ENCODE results near the gene NEK4. TPM values are rescaled to one million over a fixed set of nuclear protein-coding genes. Genes with fewer than 3 reads are reported as not detected.

NEK4 gene
- total RNA-seq, 5 donors from 2014 or later (not counting 1 experiment from before 2014, with no cell fraction given): 14.1 to 23.9 (median 22.2) TPM

GRCh38 chr3:52710512-52710911 is 60.2 kb downstream of the NEK4 start:
- ChIA-PET POLR2A (no interaction called here), CTCF (no interaction called here)
- H3K27me3 Mint-ChIP-seq: no peaks in the 10 kb centered on the region
- H3K9me3 Mint-ChIP-seq: no peaks in the 10 kb centered on the region
- Histone ChIP-seq H3K4me3 (ENCODE audit: control insufficient read depth in 1 of 2, extremely low read depth in 1 of 2, low read length in 1 of 2) (no peak overlapping the region), H3K4me1 (ENCODE audit: control insufficient read depth in 1 of 2, extremely low read depth in 1 of 2, insufficient read depth in 2 of 2, low read length in 2 of 2) (peaks cover 13 to 17% of the 10 kb centered on the region in 2 experiments), H3K9me3 (no peaks in the 10 kb centered on the region), H3K27ac (ENCODE audit: low read length) (no peak overlapping the region), H3K27me3 (replicated peaks in 1 of 2; ENCODE audit: control insufficient read depth in 2 of 2, extremely low read depth in 1 of 2, insufficient read depth in 2 of 2, low read length in 1 of 2) (no peaks in the 10 kb centered on the region), H3K36me3 (ENCODE audit: control insufficient read depth in 2 of 2, extremely low read depth in 1 of 2, insufficient read depth in 1 of 2, low read length in 1 of 2) (peaks cover 0 to 27% of the 10 kb centered on the region in 2 donors)
- no peak for DNase-seq
- H3K36me3 Mint-ChIP-seq: peaks cover 20% of the 10 kb centered on the region
- whole genome bisulfite sequencing (ENCODE audit: insufficient coverage): no CpG with 5 or more reads among the region's 2 CpGs
- ATAC-seq (replicated peaks in 1 of 4): no peak
- H3K4me1 Mint-ChIP-seq: peaks cover 9 to 19% (median 16%) of the 10 kb centered on the region in 3 donors
- H3K27ac Mint-ChIP-seq: no peak overlapping the region
- H3K4me3 Mint-ChIP-seq: no peak overlapping the region

DNA sequence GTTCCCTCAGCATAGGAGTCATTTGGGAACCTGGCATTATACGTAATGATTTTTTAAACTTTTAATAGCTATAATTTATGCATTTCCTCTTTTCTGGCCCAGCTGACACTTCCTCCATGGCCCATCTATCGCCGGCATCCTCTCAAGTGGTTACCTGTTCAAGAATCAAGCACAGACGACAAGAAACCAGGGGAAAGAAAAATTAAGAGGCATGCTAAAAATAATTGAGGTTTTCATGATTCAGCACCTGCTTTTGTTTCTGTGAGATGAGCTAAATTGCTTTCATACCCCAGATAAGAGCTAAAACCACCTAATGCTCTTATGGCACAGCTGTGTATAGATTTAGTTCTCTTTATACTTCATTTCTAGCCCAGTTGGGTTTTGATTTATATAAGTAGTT is 63.2 kb downstream of the NEK4 start:
- no peaks in the 10 kb centered on the region for H3K9me3 Mint-ChIP-seq
- Histone ChIP-seq H3K4me1 (ENCODE audit: control insufficient read depth in 1 of 2, extremely low read depth in 1 of 2, insufficient read depth in 2 of 2, low read length in 2 of 2) (peaks cover 19 to 32% of the 10 kb centered on the region in 2 experiments), H3K4me3 (ENCODE audit: control insufficient read depth in 1 of 2, extremely low read depth in 1 of 2, low read length in 1 of 2) (no peak overlapping the region), H3K27ac (ENCODE audit: low read length) (no peak overlapping the region), H3K27me3 (replicated peaks in 1 of 2; ENCODE audit: control insufficient read depth in 2 of 2, extremely low read depth in 1 of 2, insufficient read depth in 2 of 2, low read length in 1 of 2) (no peaks in the 10 kb centered on the region), H3K9me3 (no peaks in the 10 kb centered on the region), H3K36me3 (ENCODE audit: control insufficient read depth in 2 of 2, extremely low read depth in 1 of 2, insufficient read depth in 1 of 2, low read length in 1 of 2) (peaks cover 0 to 27% of the 10 kb centered on the region in 2 donors)
- WGBS (ENCODE audit: insufficient coverage): no CpG with 5 or more reads among the region's 4 CpGs
- CTCF ChIA-PET: no interaction called here
- peak overlapping the region; percentile 55 to 59 for H3K27ac Mint-ChIP-seq
- H3K4me1 Mint-ChIP-seq: peaks cover 18 to 35% (median 35%) of the 10 kb centered on the region in 3 donors
- peaks cover 15% of the 10 kb centered on the region for H3K36me3 Mint-ChIP-seq
- ATAC-seq (replicated peaks in 1 of 4) (no peak), DNase-seq (no peak)
- H3K4me3 Mint-ChIP-seq: peak overlapping the region; percentile 71 to 96 (median 91)
- POLR2A ChIA-PET: interaction anchor here (0.7 to 0.9 kb wide), 2 partner anchors 15 to 69 kb away, joined by 3 read pairs; no protein-coding TSS in a partner anchor
- no peaks in the 10 kb centered on the region for H3K27me3 Mint-ChIP-seq

GRCh38 chr3:52705688-52706686 is 64.8 kb downstream of the NEK4 start, which contains the start of the genes GLT8D1 and SPCS1:
Gene GLT8D1 (minus strand): TSS chr3:52705791. CDS start chr3:52700460, 5,331 bp downstream.
Gene SPCS1 (plus strand): TSS chr3:52706106. CDS start chr3:52706247, 141 bp downstream.
- Histone ChIP-seq H3K4me3 (ENCODE audit: control insufficient read depth in 1 of 2, extremely low read depth in 1 of 2, low read length in 1 of 2) (peak within 1 kb of the TSS; percentile 92 to 96), H3K4me1 (ENCODE audit: control insufficient read depth in 1 of 2, extremely low read depth in 1 of 2, insufficient read depth in 2 of 2, low read length in 2 of 2) (peaks cover 19 to 34% of the 10 kb centered on the region in 2 experiments), H3K36me3 (ENCODE audit: control insufficient read depth in 2 of 2, extremely low read depth in 1 of 2, insufficient read depth in 1 of 2, low read length in 1 of 2) (peaks cover 0 to 22% of the 10 kb centered on the region in 2 donors), H3K9me3 (no peaks in the 10 kb centered on the region), H3K27me3 (replicated peaks in 1 of 2; ENCODE audit: control insufficient read depth in 2 of 2, extremely low read depth in 1 of 2, insufficient read depth in 2 of 2, low read length in 1 of 2) (no peaks in the 10 kb centered on the region), H3K27ac (ENCODE audit: low read length) (peak within 1 kb of the TSS; percentile 76)
- no peaks in the 10 kb centered on the region for H3K27me3 Mint-ChIP-seq
- H3K27ac Mint-ChIP-seq: peak within 1 kb of the TSS; percentile 91 to 95
- ATAC-seq (replicated peaks in 1 of 4) (peak; percentile 92), DNase-seq (peak; percentile 71 to 93 (median 82))
- peaks cover 18 to 39% (median 39%) of the 10 kb centered on the region in 3 donors for H3K4me1 Mint-ChIP-seq
- under 1% methylated on average over 85 of the region's 94 CpGs for WGBS (ENCODE audit: insufficient coverage)
- H3K4me3 Mint-ChIP-seq: peak within 1 kb of the TSS; percentile 91 to 96 (median 92)
- ChIA-PET POLR2A (interaction anchor here (0.9 to 1.2 kb wide), 2 partner anchors 17 to 20 kb away, joined by 3 to 4 read pairs; partner anchors contain the start of gene GNL3 (in 1 of the 2)), CTCF (no interaction called here)
- H3K9me3 Mint-ChIP-seq: no peaks in the 10 kb centered on the region
- peaks cover 10% of the 10 kb centered on the region for H3K36me3 Mint-ChIP-seq

DNA sequence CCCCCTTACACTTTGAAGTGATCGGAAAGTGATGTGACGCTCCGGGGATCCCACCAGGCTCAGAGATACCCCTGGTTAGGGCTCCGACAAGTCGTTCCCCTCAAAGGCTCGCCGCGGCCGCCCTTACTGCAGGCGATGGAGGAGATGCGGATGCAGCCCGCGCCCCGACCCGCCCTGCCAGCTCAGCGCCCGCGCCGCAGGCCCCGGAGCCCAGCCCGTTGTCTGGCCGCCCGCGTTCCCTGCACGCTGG is 65.4 kb downstream of the NEK4 start:
- DNase-seq (no peak), ATAC-seq (replicated peaks in 1 of 4) (peak in 3 of 4 experiments; percentile 69 to 75 (median 72))
- Histone ChIP-seq H3K27me3 (replicated peaks in 1 of 2; ENCODE audit: control insufficient read depth in 2 of 2, extremely low read depth in 1 of 2, insufficient read depth in 2 of 2, low read length in 1 of 2) (no peaks in the 10 kb centered on the region), H3K9me3 (no peaks in the 10 kb centered on the region), H3K4me3 (ENCODE audit: control insufficient read depth in 1 of 2, extremely low read depth in 1 of 2, low read length in 1 of 2) (peak overlapping the region; percentile 92 to 96), H3K36me3 (ENCODE audit: control insufficient read depth in 2 of 2, extremely low read depth in 1 of 2, insufficient read depth in 1 of 2, low read length in 1 of 2) (peaks cover 0 to 22% of the 10 kb centered on the region in 2 donors), H3K27ac (ENCODE audit: low read length) (peak overlapping the region; percentile 72), H3K4me1 (ENCODE audit: control insufficient read depth in 1 of 2, extremely low read depth in 1 of 2, insufficient read depth in 2 of 2, low read length in 2 of 2) (peaks cover 19 to 32% of the 10 kb centered on the region in 2 experiments)
- H3K9me3 Mint-ChIP-seq: no peaks in the 10 kb centered on the region
- peaks cover 18 to 39% (median 39%) of the 10 kb centered on the region in 3 donors for H3K4me1 Mint-ChIP-seq
- H3K4me3 Mint-ChIP-seq: peak overlapping the region; percentile 91 to 96 (median 92)
- H3K27ac Mint-ChIP-seq: peak overlapping the region; percentile 91 to 95
- under 1% methylated on average over 25 of the region's 25 CpGs for WGBS (ENCODE audit: insufficient coverage)
- no peaks in the 10 kb centered on the region for H3K27me3 Mint-ChIP-seq
- CTCF ChIA-PET: no interaction called here
- POLR2A ChIA-PET: interaction anchor here in 1 of 2 donors (0.9 kb wide), 1 partner anchor 16 kb away, joined by 3 read pairs; no protein-coding TSS in a partner anchor
- peaks cover 10% of the 10 kb centered on the region for H3K36me3 Mint-ChIP-seq

DNA sequence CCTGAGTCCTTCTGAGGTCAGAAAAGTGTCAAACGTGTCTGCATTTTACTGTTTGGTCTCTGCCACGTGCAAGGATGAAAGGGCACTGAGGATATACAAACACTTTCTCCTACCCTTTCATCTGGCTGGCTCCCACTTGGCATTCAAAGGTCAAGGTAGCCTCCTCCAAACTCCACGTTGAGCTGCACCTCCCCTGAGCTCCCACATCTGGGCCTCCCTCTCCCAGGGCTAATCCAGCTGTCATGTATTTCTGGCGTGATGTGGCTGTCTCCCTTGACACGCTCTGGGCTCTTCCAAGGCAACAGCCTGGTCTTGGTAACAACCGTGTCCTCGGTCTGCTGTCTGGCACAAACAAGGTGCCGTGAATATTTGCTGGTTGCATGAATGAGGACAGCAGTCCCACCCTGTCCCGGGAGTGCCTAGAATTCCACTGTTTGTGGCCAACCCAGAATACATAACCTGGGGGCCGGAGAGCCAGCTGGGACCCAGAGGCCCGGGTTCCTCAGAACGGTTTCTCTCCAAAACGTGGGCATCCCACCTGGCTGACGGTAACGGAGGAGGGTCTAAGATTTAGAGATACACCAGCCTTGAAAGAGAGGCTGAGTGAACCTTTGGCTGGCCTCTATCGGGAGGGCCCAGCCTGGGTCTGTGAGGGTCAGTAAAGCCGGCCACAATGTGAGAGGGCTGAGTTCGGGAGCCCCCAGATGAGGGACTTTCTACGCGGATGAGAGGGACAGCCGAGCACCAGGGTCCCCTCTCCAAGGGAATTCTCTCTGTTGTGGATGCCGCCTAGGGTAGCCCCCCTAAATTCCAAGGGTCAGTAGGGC is 65.9 kb downstream of the NEK4 start:
- DNase-seq (peak in 4 of 35 experiments; percentile 1 to 30 (median 6)), ATAC-seq (replicated peaks in 1 of 4) (peak in 2 of 4 experiments; percentile 0 to 1)
- peaks cover 18 to 42% (median 40%) of the 10 kb centered on the region in 3 donors for H3K4me1 Mint-ChIP-seq
- Histone ChIP-seq H3K4me1 (ENCODE audit: control insufficient read depth in 1 of 2, extremely low read depth in 1 of 2, insufficient read depth in 2 of 2, low read length in 2 of 2) (peaks cover 19 to 32% of the 10 kb centered on the region in 2 experiments), H3K9me3 (no peaks in the 10 kb centered on the region), H3K4me3 (ENCODE audit: control insufficient read depth in 1 of 2, extremely low read depth in 1 of 2, low read length in 1 of 2) (peak overlapping the region; percentile 92 to 96), H3K27ac (ENCODE audit: low read length) (peak overlapping the region; percentile 72), H3K36me3 (ENCODE audit: control insufficient read depth in 2 of 2, extremely low read depth in 1 of 2, insufficient read depth in 1 of 2, low read length in 1 of 2) (peaks cover 0 to 26% of the 10 kb centered on the region in 2 donors), H3K27me3 (replicated peaks in 1 of 2; ENCODE audit: control insufficient read depth in 2 of 2, extremely low read depth in 1 of 2, insufficient read depth in 2 of 2, low read length in 1 of 2) (no peaks in the 10 kb centered on the region)
- H3K4me3 Mint-ChIP-seq: peak overlapping the region; percentile 91 to 96 (median 92)
- peaks cover 12% of the 10 kb centered on the region for H3K36me3 Mint-ChIP-seq
- ChIA-PET CTCF (interaction anchor here in 1 of 2 donors (0.9 kb wide), 1 partner anchor 365 kb away, joined by 5 read pairs; no protein-coding TSS in a partner anchor), POLR2A (interaction anchor here in 1 of 2 donors (0.5 to 0.9 kb wide), 2 partner anchors 15 to 16 kb away, joined by 3 read pairs; no protein-coding TSS in a partner anchor)
- WGBS (ENCODE audit: insufficient coverage): 10% methylated on average over 14 of the region's 22 CpGs
- peak overlapping the region; percentile 91 to 95 for H3K27ac Mint-ChIP-seq
- no peaks in the 10 kb centered on the region for H3K9me3 Mint-ChIP-seq
- no peaks in the 10 kb centered on the region for H3K27me3 Mint-ChIP-seq

All from T-cell (primary cell).